Measurements from ENCODE around the gene DPH7. TPM values are rescaled to one million over a fixed set of nuclear protein-coding genes. Genes with fewer than 3 reads are reported as not detected.
A peak's percentile ranks its signal among the peaks of the same experiment; 100 is the strongest.

Gene DPH7
- total RNA-seq, 1 donor, result 20.3 TPM

- Histone ChIP-seq H3K27me3 (ENCODE audit: insufficient read depth, low read length) (no peaks in the 10 kb centered on the region), H3K36me3 (ENCODE audit: insufficient read depth, low read length) (peaks cover 21% of the 10 kb centered on the region), H2AFZ (ENCODE audit: low read length) (no peak overlapping the region), H3K27ac (ENCODE audit: low read depth, low read length) (no peak overlapping the region), H3K9me3 (ENCODE audit: low read depth, low read length) (no peaks in the 10 kb centered on the region), H3K4me2 (ENCODE audit: insufficient read depth, low read length) (no peak overlapping the region), H3K4me3 (ENCODE audit: insufficient read depth, low read length) (no peak overlapping the region), H4K20me1 (ENCODE audit: insufficient read depth, low read length) (peaks cover 11% of the 10 kb centered on the region), H3K4me1 (ENCODE audit: insufficient read depth, low read length) (peaks cover 16% of the 10 kb centered on the region), H3K79me2 (ENCODE audit: insufficient read depth, low read length) (peaks cover 45% of the 10 kb centered on the region)
- TF ChIP-seq CTCF (IDR thresholded peaks at IDR 0.05; ENCODE audit: extremely low read depth, low read depth, low read length), result no peak
- DNase-seq (ENCODE audit: insufficient read length, low spot score, missing footprints), result peak; percentile 44
These were observed 2.2 kb upstream of the DPH7 start for GRCh38 chr9:137580954-137581322.

GRCh38 chr9:137580209-137580953, 1.7 kb upstream of the DPH7 start:
- no peaks in the 10 kb centered on the region for H3K9me3 ChIP-seq (ENCODE audit: low read depth, low read length)
- H3K4me3 ChIP-seq (ENCODE audit: insufficient read depth, low read length), result no peak overlapping the region
- peak; percentile 82 for DNase-seq (ENCODE audit: insufficient read length, low spot score, missing footprints)
- H3K27me3 ChIP-seq (ENCODE audit: insufficient read depth, low read length), result no peaks in the 10 kb centered on the region
- no peak overlapping the region for H3K27ac ChIP-seq (ENCODE audit: low read depth, low read length)
- H4K20me1 ChIP-seq (ENCODE audit: insufficient read depth, low read length), result peaks cover 16% of the 10 kb centered on the region
- TF ChIP-seq CTCF (IDR thresholded peaks at IDR 0.05; ENCODE audit: extremely low read depth, low read depth, low read length), result no peak
- peaks cover 24% of the 10 kb centered on the region for H3K36me3 ChIP-seq (ENCODE audit: insufficient read depth, low read length)
- H3K4me2 ChIP-seq (ENCODE audit: insufficient read depth, low read length), result no peak overlapping the region
- peaks cover 47% of the 10 kb centered on the region for H3K79me2 ChIP-seq (ENCODE audit: insufficient read depth, low read length)
- H3K4me1 ChIP-seq (ENCODE audit: insufficient read depth, low read length), result peaks cover 16% of the 10 kb centered on the region
- no peak overlapping the region for H2AFZ ChIP-seq (ENCODE audit: low read length)

GRCh38 chr9:137579259-137579604, 507 bp upstream of the DPH7 start:
- Histone ChIP-seq H3K79me2 (ENCODE audit: insufficient read depth, low read length) (peaks cover 52% of the 10 kb centered on the region), H3K9me3 (ENCODE audit: low read depth, low read length) (no peaks in the 10 kb centered on the region), H3K27me3 (ENCODE audit: insufficient read depth, low read length) (no peaks in the 10 kb centered on the region), H3K4me3 (ENCODE audit: insufficient read depth, low read length) (peak overlapping the region; percentile 89), H2AFZ (ENCODE audit: low read length) (peak overlapping the region; percentile 87), H3K27ac (ENCODE audit: low read depth, low read length) (peak overlapping the region; percentile 69), H3K4me1 (ENCODE audit: insufficient read depth, low read length) (peaks cover 16% of the 10 kb centered on the region), H4K20me1 (ENCODE audit: insufficient read depth, low read length) (peaks cover 18% of the 10 kb centered on the region), H3K36me3 (ENCODE audit: insufficient read depth, low read length) (peaks cover 27% of the 10 kb centered on the region), H3K4me2 (ENCODE audit: insufficient read depth, low read length) (peak overlapping the region; percentile 78)
- no peak for DNase-seq (ENCODE audit: insufficient read length, low spot score, missing footprints)
- TF ChIP-seq CTCF (IDR thresholded peaks at IDR 0.05; ENCODE audit: extremely low read depth, low read depth, low read length), result no peak

DNA sequence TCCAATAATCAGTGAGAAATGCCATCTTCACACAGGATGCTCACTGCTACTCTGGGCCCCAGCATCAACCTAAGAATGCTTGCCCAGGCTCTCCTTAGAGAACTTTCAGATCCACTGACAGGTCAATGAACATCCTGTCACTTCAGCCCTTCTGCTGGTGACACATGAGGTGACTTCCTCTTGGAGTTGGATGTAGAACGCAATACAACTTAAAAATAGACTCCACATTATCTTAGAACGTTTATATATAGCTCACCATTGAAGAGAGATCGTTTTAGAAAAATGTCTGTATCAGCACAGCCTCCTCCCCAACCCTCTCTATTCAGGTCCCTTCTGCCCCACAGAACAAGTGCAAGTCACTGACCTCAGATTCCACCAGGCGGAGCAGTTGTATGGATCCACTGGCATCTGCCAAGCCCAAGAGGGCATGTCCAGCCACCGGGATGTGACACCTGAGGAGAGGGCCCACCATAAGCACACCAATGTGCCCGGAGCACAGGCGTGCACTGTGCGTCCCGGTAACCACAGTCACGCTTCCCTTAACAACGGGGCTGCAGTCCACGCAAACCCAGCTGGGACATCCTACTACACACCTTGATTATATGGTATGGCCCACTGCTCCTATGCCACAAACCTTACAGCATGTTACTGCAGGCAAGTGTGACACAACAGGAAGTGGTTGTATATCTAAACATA, 2.9 kb downstream of the DPH7 start:
- Histone ChIP-seq H3K9me3 (ENCODE audit: low read depth, low read length) (no peaks in the 10 kb centered on the region), H2AFZ (ENCODE audit: low read length) (no peak overlapping the region), H3K36me3 (ENCODE audit: insufficient read depth, low read length) (peaks cover 32% of the 10 kb centered on the region), H3K27ac (ENCODE audit: low read depth, low read length) (no peak overlapping the region), H3K79me2 (ENCODE audit: insufficient read depth, low read length) (peaks cover 57% of the 10 kb centered on the region), H3K4me2 (ENCODE audit: insufficient read depth, low read length) (no peak overlapping the region), H3K4me1 (ENCODE audit: insufficient read depth, low read length) (peaks cover 16% of the 10 kb centered on the region), H3K27me3 (ENCODE audit: insufficient read depth, low read length) (no peaks in the 10 kb centered on the region), H3K4me3 (ENCODE audit: insufficient read depth, low read length) (no peak overlapping the region), H4K20me1 (ENCODE audit: insufficient read depth, low read length) (peaks cover 19% of the 10 kb centered on the region)
- TF ChIP-seq CTCF (IDR thresholded peaks at IDR 0.05; ENCODE audit: extremely low read depth, low read depth, low read length), result no peak
- DNase-seq (ENCODE audit: insufficient read length, low spot score, missing footprints), result peak; percentile 80
